Measurements from ENCODE around the gene TMEM120B.
"Not testable (repeated sequence)": the region's sequence is repeated elsewhere in the genome, so short reads cannot be mapped to it uniquely, and the experiment has no call there.

Gene TMEM120B

DNA sequence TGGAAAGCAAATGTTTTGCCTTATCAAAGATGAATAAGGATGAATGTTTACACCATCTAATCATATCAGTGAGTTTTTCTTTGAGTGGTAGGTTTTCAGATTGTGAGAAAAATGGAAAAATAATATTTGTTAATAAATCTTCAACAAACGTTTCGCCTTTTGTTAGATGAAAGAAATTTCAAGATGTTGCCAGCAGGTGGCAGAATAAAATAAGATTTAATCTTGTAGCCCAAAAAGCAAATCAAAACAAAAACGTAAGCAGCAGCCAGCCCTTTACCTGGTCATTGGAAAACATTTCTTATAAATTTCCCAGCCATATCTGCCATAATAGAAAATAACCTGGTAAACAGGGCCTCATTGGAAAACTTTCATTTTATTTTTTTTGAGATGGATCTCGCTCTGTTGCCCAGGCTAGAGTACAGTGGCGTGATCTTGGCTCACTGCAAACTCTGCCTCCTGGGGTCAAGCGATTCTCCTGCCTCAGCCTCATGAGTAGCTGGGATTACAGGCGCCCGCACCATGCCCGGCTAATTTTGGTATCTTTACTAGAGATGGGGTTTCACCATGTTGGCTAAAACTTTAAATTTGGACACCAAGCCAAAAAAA, 15.4 kb upstream of the TMEM120B start:
- in situ Hi-C loops (cut with HindIII; ENCODE audit: low sequenced_read_pairs) = no loop called here
- no peak overlapping the region for H3K4me3 ChIP-seq (ENCODE audit: low read depth, low read length)
- TF ChIP-seq, protein P1, sequence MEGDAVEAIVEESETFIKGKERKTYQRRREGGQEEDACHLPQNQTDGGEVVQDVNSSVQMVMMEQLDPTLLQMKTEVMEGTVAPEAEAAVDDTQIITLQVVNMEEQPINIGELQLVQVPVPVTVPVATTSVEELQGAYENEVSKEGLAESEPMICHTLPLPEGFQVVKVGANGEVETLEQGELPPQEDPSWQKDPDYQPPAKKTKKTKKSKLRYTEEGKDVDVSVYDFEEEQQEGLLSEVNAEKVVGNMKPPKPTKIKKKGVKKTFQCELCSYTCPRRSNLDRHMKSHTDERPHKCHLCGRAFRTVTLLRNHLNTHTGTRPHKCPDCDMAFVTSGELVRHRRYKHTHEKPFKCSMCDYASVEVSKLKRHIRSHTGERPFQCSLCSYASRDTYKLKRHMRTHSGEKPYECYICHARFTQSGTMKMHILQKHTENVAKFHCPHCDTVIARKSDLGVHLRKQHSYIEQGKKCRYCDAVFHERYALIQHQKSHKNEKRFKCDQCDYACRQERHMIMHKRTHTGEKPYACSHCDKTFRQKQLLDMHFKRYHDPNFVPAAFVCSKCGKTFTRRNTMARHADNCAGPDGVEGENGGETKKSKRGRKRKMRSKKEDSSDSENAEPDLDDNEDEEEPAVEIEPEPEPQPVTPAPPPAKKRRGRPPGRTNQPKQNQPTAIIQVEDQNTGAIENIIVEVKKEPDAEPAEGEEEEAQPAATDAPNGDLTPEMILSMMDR (IDR thresholded peaks at IDR 0.05; ENCODE audit: low read depth, low read length, missing control alignments) = peak; percentile 10
- peak; percentile 37 for DNase-seq (ENCODE audit: low read depth)

DNA sequence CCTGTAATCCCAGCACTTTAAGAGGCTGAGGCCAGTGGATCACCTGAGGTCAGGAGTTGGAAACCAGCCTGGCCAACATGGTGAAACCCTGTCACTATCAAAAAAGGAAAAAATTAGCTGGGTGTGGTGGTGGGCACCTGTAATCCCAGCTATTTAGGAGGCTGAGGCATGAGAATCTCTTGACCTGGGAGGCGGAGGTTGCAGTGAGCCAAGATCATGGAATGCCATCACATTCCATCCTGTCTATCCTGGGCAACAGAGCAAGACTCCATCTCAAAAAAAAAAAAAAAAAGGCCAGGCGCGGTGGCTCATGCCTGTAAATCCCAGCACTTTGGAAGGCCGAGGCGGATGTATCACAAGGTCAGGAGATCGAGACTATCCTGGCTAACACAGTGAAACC, 14.7 kb upstream of the TMEM120B start:
- DNase-seq (ENCODE audit: low read depth); H3K4me3 ChIP-seq (ENCODE audit: low read depth, low read length); in situ Hi-C loops (cut with HindIII; ENCODE audit: low sequenced_read_pairs): not testable (repeated sequence)

DNA sequence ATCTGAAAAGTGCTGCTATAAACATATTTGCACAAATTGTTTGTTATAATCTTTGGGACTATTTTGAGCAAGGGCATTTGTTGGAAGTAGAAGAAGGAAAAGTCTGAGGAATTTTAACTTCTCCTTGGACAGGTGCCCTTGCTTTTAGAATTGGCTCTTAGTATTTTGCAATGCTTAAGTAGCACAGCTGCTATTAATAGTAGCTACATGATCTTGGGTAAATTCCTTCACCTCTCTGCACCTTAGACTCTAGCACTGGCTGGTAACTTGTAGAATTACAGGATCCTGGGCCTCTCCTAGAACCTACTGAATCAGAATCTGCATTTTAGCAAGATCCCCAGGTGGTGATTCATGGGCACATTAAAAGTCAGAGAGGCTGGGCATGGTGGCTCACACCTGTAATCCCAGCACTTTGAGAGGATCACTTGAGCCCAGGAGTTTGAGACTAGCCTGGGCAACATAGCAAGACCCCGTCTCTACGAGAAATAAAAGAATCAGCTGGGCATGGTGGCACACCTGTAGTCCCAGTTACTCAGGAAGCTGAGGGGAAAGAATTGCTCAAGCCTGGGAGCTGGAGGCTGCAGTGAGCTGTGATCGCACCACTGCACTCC, 10.8 kb upstream of the TMEM120B start:
- no peak overlapping the region for H3K4me3 ChIP-seq (ENCODE audit: low read depth, low read length)
- TF ChIP-seq, protein P1 (IDR thresholded peaks at IDR 0.05; ENCODE audit: low read depth, low read length, missing control alignments) = no peak
- in situ Hi-C loops (cut with HindIII; ENCODE audit: low sequenced_read_pairs) = no loop called here
- DNase-seq (ENCODE audit: low read depth) = no peak

DNA sequence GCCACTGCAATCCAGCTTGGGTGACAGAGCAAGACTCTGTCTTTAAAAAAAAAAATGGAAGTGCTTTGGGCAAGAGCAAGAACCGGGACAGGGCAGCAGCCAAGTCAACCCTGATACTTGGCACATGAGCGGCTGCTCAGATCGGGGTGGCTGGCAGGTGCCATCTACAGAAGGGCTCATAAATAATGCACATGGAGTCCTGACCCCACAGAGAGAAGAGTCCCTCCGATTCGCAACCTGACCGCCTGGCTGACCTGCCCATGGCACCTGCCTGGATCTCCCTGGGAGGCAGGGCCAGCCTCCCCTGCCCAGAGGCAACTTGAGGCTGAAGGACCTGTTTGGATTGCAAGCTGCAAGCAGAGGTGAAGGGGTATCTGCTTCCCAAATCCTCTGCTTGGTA, 9.6 kb upstream of the TMEM120B start:
- H3K4me3 ChIP-seq (ENCODE audit: low read depth, low read length) = no peak overlapping the region
- TF ChIP-seq, protein P1 (IDR thresholded peaks at IDR 0.05; ENCODE audit: low read depth, low read length, missing control alignments) = no peak
- in situ Hi-C loops (cut with HindIII; ENCODE audit: low sequenced_read_pairs) = no loop called here
- no peak for DNase-seq (ENCODE audit: low read depth)

DNA sequence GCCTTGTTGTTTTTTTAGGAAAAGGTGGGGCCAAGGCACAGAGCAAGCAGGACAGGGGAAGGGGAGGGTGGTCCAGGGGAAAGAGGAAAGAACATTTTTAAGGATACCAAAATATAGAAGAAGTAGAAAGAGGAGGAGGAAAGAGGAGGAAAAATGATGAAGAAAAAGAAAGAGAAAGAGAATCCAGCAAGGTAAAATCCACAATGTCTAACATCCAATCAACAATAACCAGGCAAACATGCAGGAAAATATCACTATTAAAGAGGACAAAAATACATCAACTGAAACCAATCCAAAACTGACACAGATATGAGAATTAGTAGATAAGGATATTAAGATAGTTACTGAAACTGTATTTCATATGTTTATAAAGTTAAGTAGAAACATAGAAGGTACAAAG, 7.0 kb upstream of the TMEM120B start:
- TF ChIP-seq, protein P1 (IDR thresholded peaks at IDR 0.05; ENCODE audit: low read depth, low read length, missing control alignments) = no peak
- H3K4me3 ChIP-seq (ENCODE audit: low read depth, low read length) = no peak overlapping the region
- in situ Hi-C loops (cut with HindIII; ENCODE audit: low sequenced_read_pairs) = no loop called here
- no peak for DNase-seq (ENCODE audit: low read depth)

DNA sequence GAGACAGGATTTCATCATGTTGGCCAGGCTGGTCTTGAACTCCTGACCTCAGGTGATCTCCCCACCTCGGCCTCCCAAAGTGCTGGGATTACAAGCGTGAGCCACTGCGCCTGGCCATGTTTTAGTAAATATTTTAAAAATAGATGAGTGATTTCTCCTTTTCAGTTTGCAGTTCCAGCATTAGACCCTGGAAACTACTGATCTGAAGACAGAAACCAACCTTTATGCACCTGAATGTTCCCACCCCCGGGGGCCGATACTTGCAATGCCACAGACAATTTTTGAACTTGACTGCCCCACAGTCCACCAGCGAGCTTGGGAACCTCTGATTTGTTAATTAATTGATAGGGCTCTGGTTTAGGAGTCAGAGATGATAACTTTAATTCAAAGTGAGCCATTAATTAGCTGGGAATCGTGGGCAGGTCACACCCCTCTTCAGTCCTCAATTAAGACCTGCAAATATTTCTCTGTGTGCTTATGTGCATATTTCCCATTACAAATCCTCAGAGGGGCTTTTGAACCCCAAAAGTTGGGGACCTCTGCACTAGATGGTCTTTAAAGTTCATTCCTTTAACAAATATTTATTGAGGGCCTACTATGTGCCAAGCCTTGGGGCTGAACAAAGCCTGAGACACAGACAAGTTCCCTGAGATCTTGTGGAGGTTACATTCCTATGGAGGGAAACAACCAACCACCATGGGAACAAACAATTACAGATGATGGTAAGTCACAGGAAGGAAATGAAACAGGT, 4.1 kb upstream of the TMEM120B start:
- in situ Hi-C loops (cut with HindIII; ENCODE audit: low sequenced_read_pairs) = no loop called here
- TF ChIP-seq, protein P1 (IDR thresholded peaks at IDR 0.05; ENCODE audit: low read depth, low read length, missing control alignments) = no peak
- no peak for DNase-seq (ENCODE audit: low read depth)
- H3K4me3 ChIP-seq (ENCODE audit: low read depth, low read length) = no peak overlapping the region

DNA sequence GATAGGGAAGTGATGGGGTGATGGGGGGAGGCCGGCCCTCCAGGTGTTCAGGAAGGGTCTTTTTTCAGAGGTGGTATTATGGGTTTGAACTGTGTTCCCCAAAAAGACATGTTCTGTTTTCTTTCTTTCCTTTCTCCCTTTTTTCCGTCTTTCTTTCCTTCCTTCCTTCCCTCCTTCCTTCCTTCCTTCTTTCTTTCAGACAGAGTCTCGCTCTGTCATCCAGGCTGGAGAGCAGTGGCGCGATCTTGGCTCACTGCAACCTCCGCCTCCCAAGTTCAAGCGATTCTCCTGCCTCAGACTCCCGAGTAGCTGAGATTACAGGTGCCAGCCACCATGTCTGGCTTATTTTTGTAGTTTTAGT, 3.5 kb upstream of the TMEM120B start:
- in situ Hi-C loops (cut with HindIII; ENCODE audit: low sequenced_read_pairs); H3K4me3 ChIP-seq (ENCODE audit: low read depth, low read length); DNase-seq (ENCODE audit: low read depth): not testable (repeated sequence)

All from astrocyte of the cerebellum (primary cell).